ENCODE data around the gene GNAL. TPM values are rescaled to one million over a fixed set of nuclear protein-coding genes. Genes with fewer than 3 reads are reported as not detected.
A peak's percentile ranks its signal among the peaks of the same experiment; 100 is the strongest.

Gene GNAL
- total RNA-seq, 1 experiment from 2014 or later, result 0.13 TPM

- DNase-seq (ENCODE audit: low spot score), result peak; percentile 36
Measured at GRCh38 chr18:11761553-11761952, 72.5 kb downstream of the GNAL start.

- no peak for DNase-seq (ENCODE audit: low spot score)
Measured at GRCh38 chr18:11762429-11762828, 73.4 kb downstream of the GNAL start.

GRCh38 chr18:11767329-11767728 is 78.3 kb downstream of the GNAL start:
- DNase-seq (ENCODE audit: low spot score), result no peak

GRCh38 chr18:11767935-11768334 is 78.9 kb downstream of the GNAL start:
- no peak for DNase-seq (ENCODE audit: low spot score)

- DNase-seq (ENCODE audit: low spot score), result no peak
Measured at GRCh38 chr18:11775436-11776174, 86.5 kb downstream of the GNAL start.

GRCh38 chr18:11780042-11780441 is 91.0 kb downstream of the GNAL start:
- no peak for DNase-seq (ENCODE audit: low spot score)

GRCh38 chr18:11783716-11784331 is 94.8 kb downstream of the GNAL start:
- no peak for DNase-seq (ENCODE audit: low spot score)

GRCh38 chr18:11784674-11785304 is 95.7 kb downstream of the GNAL start:
- DNase-seq (ENCODE audit: low spot score), result no peak

- DNase-seq (ENCODE audit: low spot score), result no peak
Measured at GRCh38 chr18:11785444-11786055, 96.5 kb downstream of the GNAL start.

- no peak for DNase-seq (ENCODE audit: low spot score)
Measured at GRCh38 chr18:11789716-11790510, 100.8 kb downstream of the GNAL start.

GRCh38 chr18:11791131-11791530 is 102.1 kb downstream of the GNAL start:
- no peak for DNase-seq (ENCODE audit: low spot score)

- no peak for DNase-seq (ENCODE audit: low spot score)
Measured at GRCh38 chr18:11792632-11793031, 103.6 kb downstream of the GNAL start.

- no peak for DNase-seq (ENCODE audit: low spot score)
Measured at GRCh38 chr18:11794195-11794594, 105.1 kb downstream of the GNAL start.

- DNase-seq (ENCODE audit: low spot score), result no peak
Measured at GRCh38 chr18:11795916-11796315, 106.9 kb downstream of the GNAL start.

GRCh38 chr18:11798271-11798670 is 109.2 kb downstream of the GNAL start:
- DNase-seq (ENCODE audit: low spot score), result no peak

- no peak for DNase-seq (ENCODE audit: low spot score)
Measured at GRCh38 chr18:11799066-11799465, 110.0 kb downstream of the GNAL start.

- DNase-seq (ENCODE audit: low spot score), result no peak
Measured at GRCh38 chr18:11800566-11801334, 111.7 kb downstream of the GNAL start.

GRCh38 chr18:11801573-11801972 is 112.5 kb downstream of the GNAL start:
- no peak for DNase-seq (ENCODE audit: low spot score)

- no peak for DNase-seq (ENCODE audit: low spot score)
Measured at GRCh38 chr18:11802158-11802557, 113.1 kb downstream of the GNAL start.

GRCh38 chr18:11802586-11802985 is 113.5 kb downstream of the GNAL start:
- DNase-seq (ENCODE audit: low spot score), result no peak

GRCh38 chr18:11807233-11807632 is 118.2 kb downstream of the GNAL start:
- no peak for DNase-seq (ENCODE audit: low spot score)
